Measurements from ENCODE around the gene TRAM2. TPM values are rescaled to one million over a fixed set of nuclear protein-coding genes. Genes with fewer than 3 reads are reported as not detected.

The TRAM2 gene
- total and polyA plus RNA-seq, 2 of the 8 experiments (the other 6 are each of a cell fraction or from before 2014, with no cell fraction given): 9.0 to 21.4 TPM

DNA sequence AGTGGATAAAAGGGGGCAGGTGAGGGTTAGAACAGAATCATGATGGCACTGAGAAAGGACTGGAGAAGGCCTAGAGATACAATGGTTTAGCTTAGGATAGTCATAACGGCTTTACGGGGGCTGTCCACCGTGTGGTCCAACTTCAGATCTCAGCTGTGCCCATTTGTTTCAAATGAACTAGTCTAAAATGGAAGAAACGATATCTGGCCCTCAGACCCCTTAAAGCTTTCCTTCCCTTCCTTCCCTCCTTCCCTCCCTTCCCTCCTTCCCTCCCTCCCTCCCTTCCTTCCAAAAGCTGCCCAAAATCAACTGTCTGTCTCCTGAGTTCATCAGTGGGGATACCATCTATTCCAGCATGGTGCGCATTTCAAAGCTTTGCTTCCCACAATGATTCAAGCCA, 27.9 kb downstream of the TRAM2 start (continued):
- TF ChIP-seq CTCF (IDR thresholded peaks at IDR 0.05; ENCODE audit: control extremely low read depth in 1 of 3, insufficient read depth in 1 of 3, low read depth in 1 of 3, low read length in 3 of 3): no peak
